CD4-positive, alpha-beta T cell (primary cell): ENCODE results near the gene ZNF385B. TPM values are rescaled to one million over a fixed set of nuclear protein-coding genes. Genes with fewer than 3 reads are reported as not detected.

ENCODE experiments used
- ATAC-seq: fragments of 200-7000 bp; cut with Tn5 transposase; one replicate; pipeline ENCODE4 v1.10.0; 2022; ENCODE audit warnings: mild to moderate bottlenecking; ENCODE audit not compliant: poor library complexity
- CTCF ChIA-PET: fragments of 350-600 bp; sonication (Branson Sonifier 250); formaldehyde crosslinking; loops from one replicate; lab custom pipeline; 2021; ENCODE audit warnings: antibody characterized with exemption, inconsistent platforms; lab: Charles Lee
- POLR2A ChIA-PET: fragments of 350-600 bp; sonication (Branson Sonifier 250); formaldehyde crosslinking; loops from one replicate; lab custom pipeline; 2021; ENCODE audit warnings: antibody characterized with exemption, inconsistent platforms; lab: Charles Lee
- DNase-seq, 14 experiments: peaks; one replicate each; pipeline ENCODE4 v3.0.0-alpha.2; 2013 to 2020; ENCODE audit warnings: mixed read lengths in 2 of 14
- H3K27ac ChIP-seq, 2 donors: one replicate each; pipeline versions ENCODE4 v1.5.1 to v1.7.0; 2013; ENCODE audit warnings: low read length in 2 of 2, low read depth in 1 of 2, mild to moderate bottlenecking in 1 of 2
- H3K27me3 ChIP-seq, 2 experiments: 1 replicate in 1 of 2; 2 replicates in 1 of 2; pipeline versions ENCODE4 v1.6.1 to v1.7.0; 2013; ENCODE audit warnings: low read length in 2 of 2, control low read depth in 1 of 2, mild to moderate bottlenecking in 1 of 2, moderate library complexity in 1 of 2; ENCODE audit not compliant: insufficient read depth in 2 of 2, control insufficient read depth in 1 of 2
- H3K36me3 ChIP-seq: one replicate; pipeline ENCODE4 v1.6.1; 2013; ENCODE audit warnings: low read length, control low read depth; ENCODE audit not compliant: insufficient read depth
- H3K4me1 ChIP-seq: one replicate; pipeline ENCODE4 v1.6.1; 2013; ENCODE audit warnings: low read length, control low read depth; ENCODE audit not compliant: insufficient read depth
- H3K4me3 ChIP-seq: one replicate; pipeline ENCODE4 v1.5.1; 2013; ENCODE audit warnings: mild to moderate bottlenecking, low read length, moderate library complexity
- H3K9me3 ChIP-seq, 2 experiments: 1 replicate in 1 of 2; 2 replicates in 1 of 2; pipeline versions ENCODE4 v1.6.1 to v1.7.0; 2013; ENCODE audit warnings: low read length in 2 of 2, mild to moderate bottlenecking in 2 of 2, control low read depth in 1 of 2, moderate library complexity in 1 of 2; ENCODE audit not compliant: control insufficient read depth in 1 of 2, insufficient read depth in 1 of 2
- H3K27ac Mint-ChIP-seq: one replicate; pipeline ENCODE4 v1.8.0; 2020; ENCODE audit warnings: mixed read lengths
- H3K27me3 Mint-ChIP-seq: one replicate; pipeline ENCODE4 v1.8.0; 2021; ENCODE audit warnings: mixed read lengths
- H3K36me3 Mint-ChIP-seq: one replicate; pipeline ENCODE4 v1.8.0; 2021; ENCODE audit warnings: low read depth, mixed read lengths
- H3K4me1 Mint-ChIP-seq: one replicate; pipeline ENCODE4 v1.8.0; 2021; ENCODE audit warnings: low read depth, mixed read lengths
- H3K4me3 Mint-ChIP-seq: one replicate; pipeline ENCODE4 v1.8.0; 2020; ENCODE audit warnings: mild to moderate bottlenecking, mixed read lengths
- H3K9me3 Mint-ChIP-seq: one replicate; pipeline ENCODE4 v1.8.0; 2020; ENCODE audit warnings: mixed read lengths
- intact Hi-C, 2 experiments: fragments of 100-400 bp; cut with DNase I in 1 of 2; cut with micrococcal nuclease in 1 of 2; formaldehyde crosslinking; loops; one replicate each; pipeline versions ENCODE4 v1.15.1 to v1.9.0; 2023 to 2025; cut with DNase I, micrococcal nuclease
- total RNA-seq, 174 experiments: library from RNA in 2 of 174; stranded (reverse) in 2 of 174; gene quantifications; one replicate each; pipeline ENCODE4 v1.2.3 and lab custom pipeline; 2021 to 2026
- TF ChIP-seq, protein P1 (sequence below): fragments of 200-600 bp; IDR thresholded peaks from one replicate; pipeline ENCODE4 v1.8.0; 2022; ENCODE audit warnings: antibody characterized with exemption, mild to moderate bottlenecking

ZNF385B gene
- total RNA-seq, 2 experiments from 2014 or later: not detected

- no peaks in the 10 kb centered on the region for H3K4me1 Mint-ChIP-seq
- TF ChIP-seq, protein P1, sequence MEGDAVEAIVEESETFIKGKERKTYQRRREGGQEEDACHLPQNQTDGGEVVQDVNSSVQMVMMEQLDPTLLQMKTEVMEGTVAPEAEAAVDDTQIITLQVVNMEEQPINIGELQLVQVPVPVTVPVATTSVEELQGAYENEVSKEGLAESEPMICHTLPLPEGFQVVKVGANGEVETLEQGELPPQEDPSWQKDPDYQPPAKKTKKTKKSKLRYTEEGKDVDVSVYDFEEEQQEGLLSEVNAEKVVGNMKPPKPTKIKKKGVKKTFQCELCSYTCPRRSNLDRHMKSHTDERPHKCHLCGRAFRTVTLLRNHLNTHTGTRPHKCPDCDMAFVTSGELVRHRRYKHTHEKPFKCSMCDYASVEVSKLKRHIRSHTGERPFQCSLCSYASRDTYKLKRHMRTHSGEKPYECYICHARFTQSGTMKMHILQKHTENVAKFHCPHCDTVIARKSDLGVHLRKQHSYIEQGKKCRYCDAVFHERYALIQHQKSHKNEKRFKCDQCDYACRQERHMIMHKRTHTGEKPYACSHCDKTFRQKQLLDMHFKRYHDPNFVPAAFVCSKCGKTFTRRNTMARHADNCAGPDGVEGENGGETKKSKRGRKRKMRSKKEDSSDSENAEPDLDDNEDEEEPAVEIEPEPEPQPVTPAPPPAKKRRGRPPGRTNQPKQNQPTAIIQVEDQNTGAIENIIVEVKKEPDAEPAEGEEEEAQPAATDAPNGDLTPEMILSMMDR: no peak
- H3K4me3 ChIP-seq: no peak overlapping the region
- H3K9me3 Mint-ChIP-seq: no peaks in the 10 kb centered on the region
- H3K27me3 Mint-ChIP-seq: no peaks in the 10 kb centered on the region
- H3K36me3 ChIP-seq: no peaks in the 10 kb centered on the region
- H3K27ac Mint-ChIP-seq: no peak overlapping the region
- H3K27ac ChIP-seq: no peak overlapping the region
- ChIA-PET POLR2A (no interaction called here), CTCF (no interaction called here)
- H3K36me3 Mint-ChIP-seq: no peaks in the 10 kb centered on the region
- H3K9me3 ChIP-seq: no peaks in the 10 kb centered on the region
- H3K27me3 ChIP-seq: no peaks in the 10 kb centered on the region
- intact Hi-C loops: no loop called here
- H3K4me3 Mint-ChIP-seq: no peak overlapping the region
- ATAC-seq (no peak), DNase-seq (no peak)
- H3K4me1 ChIP-seq: no peaks in the 10 kb centered on the region
Measured at GRCh38 chr2:179578171-179578916, 283.1 kb downstream of the ZNF385B start.

- Histone ChIP-seq H3K36me3 (no peaks in the 10 kb centered on the region), H3K27ac (no peak overlapping the region), H3K4me1 (no peaks in the 10 kb centered on the region), H3K4me3 (no peak overlapping the region), H3K9me3 (no peaks in the 10 kb centered on the region), H3K27me3 (peaks cover 0 to 2% of the 10 kb centered on the region in 2 experiments)
- Mint-ChIP-seq H3K27ac (no peak overlapping the region), H3K4me1 (no peaks in the 10 kb centered on the region), H3K4me3 (no peak overlapping the region), H3K36me3 (no peaks in the 10 kb centered on the region), H3K27me3 (no peaks in the 10 kb centered on the region), H3K9me3 (no peaks in the 10 kb centered on the region)
- ATAC-seq (no peak), DNase-seq (no peak)
- POLR2A ChIA-PET: no interaction called here
- intact Hi-C loops: no loop called here
- TF ChIP-seq, protein P1: no peak
- CTCF ChIA-PET: no interaction called here
Measured at GRCh38 chr2:179574061-179574519, 287.3 kb downstream of the ZNF385B start.

DNA sequence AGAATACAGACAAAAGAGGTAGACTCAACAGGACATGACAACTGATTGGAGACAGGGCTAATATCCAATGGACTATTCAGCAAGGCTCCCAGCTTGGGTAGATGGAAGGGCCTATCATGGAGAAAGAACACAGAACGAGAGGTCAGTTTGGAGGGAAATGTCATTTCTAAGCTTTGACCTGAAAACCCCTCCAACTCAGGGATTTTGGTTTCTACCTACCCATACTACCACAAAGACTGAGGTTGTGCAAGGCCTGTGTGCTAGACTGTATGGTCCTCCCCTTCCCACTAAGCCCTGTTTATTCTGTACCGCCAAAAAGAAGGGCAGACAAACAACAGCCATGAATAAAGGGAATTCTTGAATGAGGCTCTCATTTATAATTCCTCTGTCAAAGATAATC is 288.9 kb downstream of the ZNF385B start:
- Mint-ChIP-seq H3K9me3 (no peaks in the 10 kb centered on the region), H3K36me3 (no peaks in the 10 kb centered on the region), H3K27me3 (no peaks in the 10 kb centered on the region), H3K4me3 (no peak overlapping the region), H3K27ac (no peak overlapping the region), H3K4me1 (no peaks in the 10 kb centered on the region)
- intact Hi-C loops: no loop called here
- ChIA-PET CTCF (no interaction called here), POLR2A (no interaction called here)
- ATAC-seq (no peak), DNase-seq (no peak)
- H3K27ac ChIP-seq: no peak overlapping the region
- no peak overlapping the region for H3K4me3 ChIP-seq
- no peaks in the 10 kb centered on the region for H3K9me3 ChIP-seq
- TF ChIP-seq, protein P1: no peak
- H3K36me3 ChIP-seq: no peaks in the 10 kb centered on the region
- H3K27me3 ChIP-seq: peaks cover 0 to 2% of the 10 kb centered on the region in 2 experiments
- H3K4me1 ChIP-seq: no peaks in the 10 kb centered on the region
